Panc1 (cell line): ENCODE data around the gene ECI1.

Source experiments
- CTCF ChIP-seq: fragments of 450-650 bp; IDR thresholded peaks from 2 replicates; pipeline ENCODE4 v1.5.1; 2017; ENCODE audit warnings: mild to moderate bottlenecking
- POLR2AphosphoS5 ChIP-seq: IDR thresholded peaks from 2 replicates; pipeline ENCODE4 v1.6.1; 2012; ENCODE audit warnings: mild to moderate bottlenecking, low read depth, low read length, moderate library complexity
- REST ChIP-seq, 2 experiments: IDR thresholded peaks; 2 replicates each; pipeline ENCODE4 v1.6.1; 2011 to 2012; ENCODE audit warnings: low read depth in 2 of 2, control low read depth in 1 of 2, low read length in 1 of 2, mild to moderate bottlenecking in 1 of 2, moderate library complexity in 1 of 2; ENCODE audit not compliant: insufficient read depth in 1 of 2
- TCF7L2 ChIP-seq: IDR thresholded peaks from 2 replicates; pipeline ENCODE4 v1.6.1; 2011; ENCODE audit warnings: mild to moderate bottlenecking, low read depth, low read length, inconsistent platforms

DNA sequence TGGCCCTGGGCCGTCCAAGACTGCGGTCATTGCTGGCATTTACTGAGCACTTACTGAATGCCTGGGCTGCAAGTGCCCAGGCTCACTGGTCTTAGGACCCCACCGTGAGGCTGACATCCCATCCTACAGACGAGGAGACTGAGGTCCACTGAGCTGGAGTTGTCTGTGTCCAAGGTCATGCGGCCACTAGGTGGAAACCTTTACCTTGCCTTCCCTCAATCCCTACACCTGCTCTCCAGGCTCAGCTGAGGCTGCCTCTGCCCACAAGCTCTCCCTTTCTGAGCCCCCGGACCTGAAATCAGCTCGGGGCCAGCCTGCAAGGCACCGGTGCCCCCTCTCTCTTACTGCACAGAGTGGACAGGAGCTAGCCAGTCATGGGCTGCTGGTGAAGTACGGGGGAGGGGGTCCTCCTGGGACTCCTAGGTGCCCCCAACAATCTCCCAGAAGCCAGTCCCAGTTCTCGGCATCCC, 56.5 kb downstream of the ECI1 start:
- no peak; the same call in 1 of the 2 replicates for TF ChIP-seq CTCF
- no peak for TF ChIP-seq POLR2AphosphoS5
- no peak for TF ChIP-seq REST (IDR thresholded peaks at IDR 0.05; ENCODE audit: insufficient read depth in 1 of 2, low read depth in 2 of 2, low read length in 1 of 2)
- no peak for TF ChIP-seq TCF7L2
